Endothelial cell of umbilical vein (primary cell): ENCODE data around the gene DCAF4. TPM values are rescaled to one million over a fixed set of nuclear protein-coding genes. Genes with fewer than 3 reads are reported as not detected.

Experiments
- BruUV-seq: library from RNA; stranded (reverse); fragments of 400-500 nt; replicated peaks from 2 replicates; lab custom pipeline; 2021; lab: Mats Ljungman, UMichigan
- CTCF ChIA-PET: fragments of 300-600, 350-600 bp; sonication (Branson Sonifier 250); formaldehyde crosslinking; loops from one replicate; lab custom pipeline; 2021; ENCODE audit warnings: antibody characterized with exemption, inconsistent platforms; lab: Charles Lee
- POLR2A ChIA-PET: fragments of 300-600, 350-600 bp; sonication (Branson Sonifier 250); formaldehyde crosslinking; loops from one replicate; lab custom pipeline; 2021; ENCODE audit warnings: antibody characterized with exemption, inconsistent platforms; lab: Charles Lee
- DNase-seq: peaks from one replicate; pipeline ENCODE4 v3.0.0-alpha.2; 2011; ENCODE audit warnings: low read depth, low spot score
- FAIRE-seq: peaks from 2 replicates; lab custom pipeline; 2011; peaks lifted over from hg19 to GRCh38; lab: Jason Lieb, UNC
- H2AFZ ChIP-seq: 2 replicates; pipeline ENCODE4 v1.6.0; 2012; ENCODE audit warnings: low read depth, low read length, control low read depth, inconsistent platforms
- H3K27ac ChIP-seq: 2 replicates; pipeline ENCODE4 v1.5.1; 2011; ENCODE audit warnings: low read depth, mild to moderate bottlenecking, control low read depth, low read length, moderate library complexity; ENCODE audit not compliant: insufficient read depth
- H3K27me3 ChIP-seq, 2 experiments: 2 replicates each; pipeline versions ENCODE4 v1.6.0 to v1.6.1; 2011; ENCODE audit warnings: low read length in 2 of 2, mixed read lengths in 1 of 2; ENCODE audit not compliant: control insufficient read depth in 2 of 2, insufficient read depth in 2 of 2
- H3K36me3 ChIP-seq, 2 experiments: 2 replicates in 1 of 2; 3 replicates in 1 of 2; pipeline ENCODE4 v1.5.1; 2011; ENCODE audit warnings: low read length in 2 of 2, mild to moderate bottlenecking in 1 of 2, moderate library complexity in 1 of 2; ENCODE audit not compliant: control insufficient read depth in 2 of 2, insufficient read depth in 2 of 2; ENCODE audit errors: extremely low read depth in 1 of 2
- H3K4me1 ChIP-seq: 3 replicates; pipeline ENCODE4 v1.5.1; 2011; ENCODE audit warnings: mild to moderate bottlenecking, low read length; ENCODE audit not compliant: control insufficient read depth, insufficient read depth; ENCODE audit errors: extremely low read depth
- H3K4me2 ChIP-seq: 2 replicates; pipeline ENCODE4 v1.6.1; 2011; ENCODE audit warnings: low read length, control low read depth, mixed read lengths; ENCODE audit not compliant: insufficient read depth
- H3K4me3 ChIP-seq, 3 experiments: fragments of 200-600 bp in 1 of 3; sonication (generic), shearing (Covaris generic) in 1 of 3; replicated peaks in 1 of 3; 2 replicates each; pipeline ENCODE4 v1.5.1; 2011 to 2016; ENCODE audit warnings: control low read depth in 3 of 3, low read length in 3 of 3, mild to moderate bottlenecking in 2 of 3, inconsistent platforms in 1 of 3, low read depth in 1 of 3, moderate library complexity in 1 of 3; ENCODE audit not compliant: insufficient read depth in 1 of 3
- H3K79me2 ChIP-seq: 2 replicates; pipeline ENCODE4 v1.6.0; 2012; ENCODE audit warnings: low read length, inconsistent platforms; ENCODE audit not compliant: control insufficient read depth, insufficient read depth
- H3K9ac ChIP-seq: replicated peaks from 2 replicates; pipeline ENCODE3; 2011; ENCODE audit warnings: low read length, control low read depth; ENCODE audit not compliant: insufficient read depth; ENCODE audit errors: extremely low read depth
- H3K9me1 ChIP-seq: replicated peaks from 3 replicates; pipeline ENCODE4 v1.6.0; 2011; ENCODE audit warnings: mild to moderate bottlenecking, low read length; ENCODE audit not compliant: control insufficient read depth, insufficient read depth; ENCODE audit errors: extremely low read depth
- H3K9me3 ChIP-seq: replicated peaks from 2 replicates; pipeline ENCODE4 v1.5.1; 2012; ENCODE audit warnings: low read length, inconsistent platforms; ENCODE audit not compliant: control insufficient read depth, insufficient read depth
- H4K20me1 ChIP-seq: replicated peaks from 2 replicates; pipeline ENCODE3; 2011; ENCODE audit warnings: mild to moderate bottlenecking, low read length; ENCODE audit not compliant: control insufficient read depth, insufficient read depth; ENCODE audit errors: extremely low read depth
- JUN ChIP-seq: IDR thresholded peaks from 2 replicates; pipeline ENCODE4 v1.6.1; 2011; ENCODE audit warnings: borderline replicate concordance, low read depth; ENCODE audit not compliant: insufficient read length, insufficient read depth
- dilution Hi-C: fragments of 300-500 bp; cut with MboI; formaldehyde crosslinking; loops from one replicate; pipeline ENCODE4 v1.15.0; 2019; ENCODE audit warnings: low sequenced_read_pairs; ENCODE audit not compliant: extremely low pct_ligation_motif_present
- intact Hi-C: fragments of 100-400 bp; cut with micrococcal nuclease; formaldehyde crosslinking; loops from one replicate; pipeline ENCODE4 v1.10.0; 2022
- polyA plus RNA-seq, 4 experiments: library from polyadenylated mRNA; depleted of rRNA in 3 of 4; stranded (reverse) in 3 of 4; unstranded in 1 of 4; fragments of >200 nt; gene quantifications; 2 replicates each; pipeline versions ENCODE4 v1.2.1 to v1.2.3, GENCODE V29; 2011 to 2012; ENCODE audit warnings: missing spikeins in 1 of 4
- total RNA-seq: library from RNA; stranded (reverse); gene quantifications from 2 replicates; pipeline ENCODE4 v1.2.3, GENCODE V29; 2021
- TF ChIP-seq, protein P1 (sequence below), 2 donors: IDR thresholded peaks; 1 replicate in 1 of 2; 2 replicates in 1 of 2; pipeline ENCODE4 v1.5.1; 2011; ENCODE audit warnings: low read length in 2 of 2, mild to moderate bottlenecking in 2 of 2, moderate library complexity in 2 of 2, control low read depth in 1 of 2, inconsistent platforms in 1 of 2, low read depth in 1 of 2; ENCODE audit not compliant: insufficient read depth in 1 of 2; ENCODE audit errors: extremely low read depth in 1 of 2

DCAF4 gene
- total and polyA plus RNA-seq, 2 donors (not counting 3 experiments of a cell fraction or from before 2014, with no cell fraction given) = 8.6 to 15.8 TPM

DNA sequence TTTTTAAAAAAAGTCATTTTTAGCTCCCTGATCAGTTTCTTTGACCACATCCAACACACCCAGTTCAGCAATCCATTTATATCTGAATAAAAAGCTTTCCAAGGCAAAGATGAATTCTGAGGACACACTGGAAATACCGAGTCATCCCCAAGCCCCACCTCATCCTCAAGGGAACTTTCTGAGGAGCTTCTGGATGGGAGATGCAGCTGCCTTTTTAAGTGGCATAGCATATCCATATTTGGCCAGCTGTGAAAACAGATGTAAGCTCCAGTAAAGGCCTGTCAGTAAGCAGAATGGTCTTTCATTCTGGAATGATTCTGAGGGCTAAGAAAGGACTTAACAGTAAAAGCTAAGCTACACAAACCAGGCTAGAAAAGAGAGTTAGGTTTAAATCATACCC, 82.2 kb downstream of the DCAF4 start:
- H3K9ac ChIP-seq = no peak overlapping the region
- no peaks in the 10 kb centered on the region for H3K27me3 ChIP-seq
- no peak for TF ChIP-seq JUN
- TF ChIP-seq, protein P1, sequence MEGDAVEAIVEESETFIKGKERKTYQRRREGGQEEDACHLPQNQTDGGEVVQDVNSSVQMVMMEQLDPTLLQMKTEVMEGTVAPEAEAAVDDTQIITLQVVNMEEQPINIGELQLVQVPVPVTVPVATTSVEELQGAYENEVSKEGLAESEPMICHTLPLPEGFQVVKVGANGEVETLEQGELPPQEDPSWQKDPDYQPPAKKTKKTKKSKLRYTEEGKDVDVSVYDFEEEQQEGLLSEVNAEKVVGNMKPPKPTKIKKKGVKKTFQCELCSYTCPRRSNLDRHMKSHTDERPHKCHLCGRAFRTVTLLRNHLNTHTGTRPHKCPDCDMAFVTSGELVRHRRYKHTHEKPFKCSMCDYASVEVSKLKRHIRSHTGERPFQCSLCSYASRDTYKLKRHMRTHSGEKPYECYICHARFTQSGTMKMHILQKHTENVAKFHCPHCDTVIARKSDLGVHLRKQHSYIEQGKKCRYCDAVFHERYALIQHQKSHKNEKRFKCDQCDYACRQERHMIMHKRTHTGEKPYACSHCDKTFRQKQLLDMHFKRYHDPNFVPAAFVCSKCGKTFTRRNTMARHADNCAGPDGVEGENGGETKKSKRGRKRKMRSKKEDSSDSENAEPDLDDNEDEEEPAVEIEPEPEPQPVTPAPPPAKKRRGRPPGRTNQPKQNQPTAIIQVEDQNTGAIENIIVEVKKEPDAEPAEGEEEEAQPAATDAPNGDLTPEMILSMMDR (IDR thresholded peaks at IDR 0.05; ENCODE audit: extremely low read depth in 1 of 2, insufficient read depth in 1 of 2, low read depth in 1 of 2, low read length in 2 of 2) = no peak
- no peaks in the 10 kb centered on the region for H4K20me1 ChIP-seq
- BruUV-seq = no TSS peak
- peaks cover 4% of the 10 kb centered on the region for H3K79me2 ChIP-seq
- no peaks in the 10 kb centered on the region for H3K9me3 ChIP-seq
- H3K4me2 ChIP-seq = no peak overlapping the region
- H3K36me3 ChIP-seq = peaks cover 0 to 6% of the 10 kb centered on the region in 2 experiments
- intact Hi-C loops (no loop called here), dilution Hi-C loops (no loop called here)
- H2AFZ ChIP-seq = no peak overlapping the region
- H3K9me1 ChIP-seq = no peaks in the 10 kb centered on the region
- no peak for FAIRE-seq
- ChIA-PET CTCF (no interaction called here), POLR2A (no interaction called here)
- no peak for DNase-seq
- no peak overlapping the region for H3K4me3 ChIP-seq
- no peaks in the 10 kb centered on the region for H3K4me1 ChIP-seq
- H3K27ac ChIP-seq = no peak overlapping the region

Other genes with a start within 250 kb of the DCAF4 start
- gene DPF3, start 32.4 kb upstream of the DCAF4 start, total RNA-seq = 3.5 and 8.1 TPM in 2 replicates
- 1.5 and 2.4 TPM in 2 replicates for gene DPF3, start 32.4 kb upstream of the DCAF4 start, polyA plus RNA-seq
- gene ZFYVE1, start 100.6 kb downstream of the DCAF4 start, total RNA-seq = 29.2 and 30.7 TPM in 2 replicates
- 26.9 and 27.3 TPM in 2 replicates for gene ZFYVE1, start 100.6 kb downstream of the DCAF4 start, polyA plus RNA-seq
- gene RBM25, start 132.1 kb downstream of the DCAF4 start, total RNA-seq = 86.1 and 87.0 TPM in 2 replicates
- 12.5 and 20.6 TPM in 2 replicates for gene RBM25, start 132.1 kb downstream of the DCAF4 start, polyA plus RNA-seq
- gene PSEN1, start 210.0 kb downstream of the DCAF4 start, total RNA-seq = 36.8 and 40.2 TPM in 2 replicates
- 10.6 and 16.5 TPM in 2 replicates for gene PSEN1, start 210.0 kb downstream of the DCAF4 start, polyA plus RNA-seq